AG09309 (cell line): ENCODE results near the gene NAPSA.

ENCODE experiments used
- DNase-seq: peaks from one replicate; pipeline ENCODE4 v3.0.0-alpha.2; 2010; ENCODE audit warnings: low read depth
- H3K4me3 ChIP-seq: 2 replicates; pipeline ENCODE4 v1.5.1; 2011; ENCODE audit warnings: mild to moderate bottlenecking, low read depth, low read length, moderate library complexity; ENCODE audit not compliant: control insufficient read depth
- CTCF ChIP-seq: IDR thresholded peaks from 2 replicates; pipeline ENCODE4 v1.5.1; 2011; ENCODE audit warnings: mild to moderate bottlenecking, low read depth, low read length, inconsistent platforms; ENCODE audit not compliant: insufficient read depth, control insufficient read depth; ENCODE audit errors: missing control alignments

Gene NAPSA

GRCh38 chr19:50320596-50320995 is 44.8 kb downstream of the NAPSA start:
- no peak for DNase-seq
- no peak overlapping the region for H3K4me3 ChIP-seq
- TF ChIP-seq CTCF, result no peak

GRCh38 chr19:50320051-50320450 is 45.4 kb downstream of the NAPSA start:
- TF ChIP-seq CTCF, result no peak
- DNase-seq, result no peak
- no peak overlapping the region for H3K4me3 ChIP-seq

- no peak overlapping the region for H3K4me3 ChIP-seq
- no peak for DNase-seq
- TF ChIP-seq CTCF, result no peak
Observed at GRCh38 chr19:50319156-50319555, 46.3 kb downstream of the NAPSA start.

GRCh38 chr19:50318438-50318837 is 47.0 kb downstream of the NAPSA start:
- H3K4me3 ChIP-seq, result no peak overlapping the region
- no peak for DNase-seq
- no peak for TF ChIP-seq CTCF

- no peak overlapping the region for H3K4me3 ChIP-seq
- TF ChIP-seq CTCF, result no peak
- no peak for DNase-seq
Observed at GRCh38 chr19:50317115-50317514, 48.3 kb downstream of the NAPSA start.

GRCh38 chr19:50315773-50316448 is 49.5 kb downstream of the NAPSA start:
- TF ChIP-seq CTCF, result no peak
- no peak for DNase-seq
- H3K4me3 ChIP-seq, result no peak overlapping the region
